WTC11 (cell line): ENCODE measurements around the gene ETFB. TPM values are rescaled to one million over a fixed set of nuclear protein-coding genes. Genes with fewer than 3 reads are reported as not detected.

Source experiments
- AR ChIP-seq: fragments of 250-450 bp; sonication (Bioruptor Pico); IDR thresholded peaks from 2 replicates; pipeline ENCODE4 v1.9.0; 2021; ENCODE audit warnings: mild to moderate bottlenecking
- ARID4B ChIP-seq: sonication (generic); formaldehyde crosslinking; IDR thresholded peaks from 2 replicates; pipeline ENCODE4 v1.8.0; 2023; ENCODE audit warnings: missing genetic modification reagents, mild to moderate bottlenecking, borderline replicate concordance
- ATF2 ChIP-seq: sonication (generic); formaldehyde crosslinking; IDR thresholded peaks from 2 replicates; pipeline ENCODE4 v1.8.1; 2022; ENCODE audit warnings: low read depth, missing genetic modification reagents, borderline replicate concordance
- ATF3 ChIP-seq: sonication (generic); formaldehyde crosslinking; conservative IDR thresholded peaks from 2 replicates; pipeline ENCODE4 v1.8.1; 2022; ENCODE audit warnings: mild to moderate bottlenecking, missing genetic modification reagents
- ELF4 ChIP-seq: sonication (generic); formaldehyde crosslinking; IDR thresholded peaks from 2 replicates; pipeline ENCODE4 v1.8.1; 2022; ENCODE audit warnings: low read depth, mild to moderate bottlenecking, moderate library complexity, missing genetic modification reagents
- ERG ChIP-seq: fragments of 250-450 bp; sonication (Bioruptor Pico); IDR thresholded peaks from 2 replicates; pipeline ENCODE4 v1.8.0; 2021; ENCODE audit warnings: mild to moderate bottlenecking
- PRDM15 ChIP-seq: sonication (generic); formaldehyde crosslinking; IDR thresholded peaks from 2 replicates; pipeline ENCODE4 v1.8.0; 2022; ENCODE audit warnings: missing genetic modification reagents
- SMAD3 ChIP-seq: sonication (generic); formaldehyde crosslinking; IDR thresholded peaks from 2 replicates; pipeline ENCODE4 v1.8.0; 2022; ENCODE audit warnings: missing genetic modification reagents, mild to moderate bottlenecking, borderline replicate concordance
- ZNF281 ChIP-seq: sonication (generic); formaldehyde crosslinking; IDR thresholded peaks from 2 replicates; pipeline ENCODE4 v1.8.0; 2023; ENCODE audit warnings: mild to moderate bottlenecking, missing genetic modification reagents
- ZNF423 ChIP-seq: fragments of 250-450 bp; sonication (Bioruptor Pico); IDR thresholded peaks from 2 replicates; pipeline ENCODE4 v2.1.2; 2022; ENCODE audit warnings: mild to moderate bottlenecking, moderate library complexity
- ZNF512 ChIP-seq: sonication (generic); formaldehyde crosslinking; IDR thresholded peaks from 2 replicates; pipeline ENCODE4 v1.8.1; 2022; ENCODE audit warnings: missing genetic modification reagents, borderline replicate concordance
- ZNF532 ChIP-seq: fragments of 250-450 bp; sonication (Bioruptor Pico); IDR thresholded peaks from 2 replicates; pipeline ENCODE4 v1.9.0; 2021; ENCODE audit warnings: mild to moderate bottlenecking, borderline replicate concordance
- total RNA-seq: library from RNA; stranded (reverse); gene quantifications from 3 replicates; pipeline ENCODE4 v1.2.3, GENCODE V29; 2021

Gene ETFB
- total RNA-seq, 1 experiment from 2014 or later: 60.6 TPM

GRCh38 chr19:51394050-51394836 is 28.1 kb upstream of the ETFB start (continued):
- TF ChIP-seq ZNF512 (CRISPR knock-in tag) (no peak), ZNF423 (CRISPR knock-in tag) (no peak), AR (no peak), ATF3 (CRISPR knock-in tag) (no peak), ZNF281 (CRISPR knock-in tag) (peak; percentile 55; the same call in 1 of the 2 replicates), ARID4B (CRISPR knock-in tag) (0 out of 2 replicates have a peak, but pooled peaks have one; percentile 42), SMAD3 (CRISPR knock-in tag) (no peak), PRDM15 (CRISPR knock-in tag) (no peak), ELF4 (CRISPR knock-in tag) (no peak), ATF2 (CRISPR knock-in tag) (no peak), ZNF532 (CRISPR knock-in tag) (no peak), ERG (CRISPR knock-in tag) (no peak)
